Measurements from ENCODE around the gene PC.
A peak's percentile ranks its signal among the peaks of the same experiment; 100 is the strongest.

Gene PC

GRCh38 chr11:66853242-66854229 is 104.6 kb downstream of the PC start:
- CTCF ChIA-PET, result interaction anchor here (0.6 to 2.6 kb wide), 3 partner anchors 10 to 151 kb away, joined by 3 to 8 read pairs (median 5); partner anchors contain the start of gene RCE1
- no peak overlapping the region for H3K4me3 ChIP-seq (ENCODE audit: low read depth, low read length)
- no peak for DNase-seq (ENCODE audit: low read depth, low spot score)
- no peak for TF ChIP-seq CTCF (IDR thresholded peaks at IDR 0.05; ENCODE audit: insufficient read depth, low read length, missing control alignments)
- POLR2A ChIA-PET, result no interaction called here

- CTCF ChIA-PET, result interaction anchor here (1.1 to 1.9 kb wide), 2 partner anchors 9 to 10 kb away, joined by 4 to 5 read pairs; partner anchors contain the start of gene RCE1
- DNase-seq (ENCODE audit: low read depth, low spot score), result no peak
- H3K4me3 ChIP-seq (ENCODE audit: low read depth, low read length), result no peak overlapping the region
- no peak for TF ChIP-seq CTCF (IDR thresholded peaks at IDR 0.05; ENCODE audit: insufficient read depth, low read length, missing control alignments)
- POLR2A ChIA-PET, result no interaction called here
Observed at GRCh38 chr11:66852466-66853241, 105.5 kb downstream of the PC start.

- ChIA-PET CTCF (interaction anchor here (0.7 to 1.1 kb wide), 3 partner anchors 8 to 120 kb away, joined by 3 to 4 read pairs (median 4); partner anchors contain the start of gene RCE1), POLR2A (interaction anchor here (0.6 kb wide), 1 partner anchor 173 kb away, joined by 3 read pairs; no protein-coding TSS in a partner anchor)
- no peak for DNase-seq (ENCODE audit: low read depth, low spot score)
Observed at GRCh38 chr11:66851698-66852465, 106.3 kb downstream of the PC start.

GRCh38 chr11:66851239-66851596 is 107.0 kb downstream of the PC start:
- no peak for DNase-seq (ENCODE audit: low read depth, low spot score)
- POLR2A ChIA-PET, result interaction anchor here (0.6 kb wide), 2 partner anchors 173 to 207 kb away, joined by 3 read pairs; no protein-coding TSS in a partner anchor
- TF ChIP-seq CTCF (IDR thresholded peaks at IDR 0.05; ENCODE audit: insufficient read depth, low read length, missing control alignments), result no peak
- CTCF ChIA-PET, result interaction anchor here (0.7 to 1.1 kb wide), 3 partner anchors 8 to 171 kb away, joined by 3 to 4 read pairs (median 3); partner anchors contain the start of gene RCE1
- H3K4me3 ChIP-seq (ENCODE audit: low read depth, low read length), result no peak overlapping the region

More at GRCh38 chr11:66851698-66852465, 106.3 kb downstream of the PC start:
- no peak overlapping the region for H3K4me3 ChIP-seq (ENCODE audit: low read depth, low read length)
- TF ChIP-seq CTCF (IDR thresholded peaks at IDR 0.05; ENCODE audit: insufficient read depth, low read length, missing control alignments), result peak; percentile 37

GRCh38 chr11:66850588-66851238 is 107.5 kb downstream of the PC start:
- POLR2A ChIA-PET, result interaction anchor here (0.6 kb wide), 1 partner anchor 208 kb away, joined by 3 read pairs; no protein-coding TSS in a partner anchor
- TF ChIP-seq CTCF (IDR thresholded peaks at IDR 0.05; ENCODE audit: insufficient read depth, low read length, missing control alignments), result no peak
- no peak for DNase-seq (ENCODE audit: low read depth, low spot score)
- H3K4me3 ChIP-seq (ENCODE audit: low read depth, low read length), result no peak overlapping the region
- CTCF ChIA-PET, result interaction anchor here (1.1 kb wide), 1 partner anchor 171 kb away, joined by 3 read pairs; no protein-coding TSS in a partner anchor
